Muscle layer of colon (tissue), 2 donors: ENCODE data around the gene GNPDA1.

Experiments
- H3K27ac ChIP-seq: one replicate; pipeline ENCODE4 v1.7.0; 2013; ENCODE audit warnings: low read depth, mild to moderate bottlenecking, low read length, moderate library complexity
- H3K27me3 ChIP-seq, 2 donors: one replicate each; pipeline ENCODE4 v1.7.0; 2013; ENCODE audit warnings: low read length in 2 of 2, mild to moderate bottlenecking in 2 of 2; ENCODE audit not compliant: insufficient read depth in 2 of 2, control insufficient read depth in 1 of 2
- H3K36me3 ChIP-seq: one replicate; pipeline ENCODE4 v1.7.0; 2013; ENCODE audit warnings: mild to moderate bottlenecking, low read length; ENCODE audit not compliant: insufficient read depth
- H3K4me1 ChIP-seq: one replicate; pipeline ENCODE4 v1.7.0; 2013; ENCODE audit warnings: mild to moderate bottlenecking, low read length; ENCODE audit not compliant: insufficient read depth
- H3K4me3 ChIP-seq, 2 donors: one replicate each; pipeline ENCODE4 v1.7.0; 2013; ENCODE audit warnings: low read length in 2 of 2, low read depth in 1 of 2, mild to moderate bottlenecking in 1 of 2, moderate library complexity in 1 of 2
- H3K9ac ChIP-seq: one replicate; pipeline ENCODE4 v1.7.0; 2013; ENCODE audit warnings: low read length
- H3K9me3 ChIP-seq: one replicate; pipeline ENCODE4 v1.7.0; 2013; ENCODE audit warnings: mild to moderate bottlenecking, low read length
- donor health status: abdominal sarcoma.
- donor health status: Adenocarcinoma of cecum.

GNPDA1 gene

DNA sequence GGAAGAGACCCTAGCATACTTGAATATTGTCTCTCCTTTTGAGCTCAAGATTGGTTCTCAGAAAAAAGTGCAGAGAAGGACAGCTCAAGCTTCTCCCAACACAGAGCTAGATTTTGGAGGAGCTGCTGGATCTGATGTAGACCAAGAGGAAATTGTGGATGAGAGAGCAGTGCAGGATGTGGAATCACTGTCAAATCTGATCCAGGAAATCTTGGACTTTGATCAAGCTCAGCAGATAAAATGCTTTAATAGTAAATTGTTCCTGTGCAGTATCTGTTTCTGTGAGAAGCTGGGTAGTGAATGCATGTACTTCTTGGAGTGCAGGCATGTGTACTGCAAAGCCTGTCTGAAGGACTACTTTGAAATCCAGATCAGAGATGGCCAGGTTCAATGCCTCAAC is 34.4 kb downstream of the GNPDA1 start:
- Histone ChIP-seq H3K27me3 (no peaks in the 10 kb centered on the region), H3K4me1 (peaks cover 8% of the 10 kb centered on the region), H3K27ac (no peak overlapping the region), H3K36me3 (peaks cover 75% of the 10 kb centered on the region), H3K4me3 (no peak overlapping the region), H3K9me3 (no peaks in the 10 kb centered on the region), H3K9ac (no peak overlapping the region)

GRCh38 chr5:141976176-141976575 is 36.7 kb downstream of the GNPDA1 start:
- Histone ChIP-seq H3K27ac (no peak overlapping the region), H3K9me3 (no peaks in the 10 kb centered on the region), H3K4me3 (no peak overlapping the region), H3K36me3 (peaks cover 64% of the 10 kb centered on the region), H3K27me3 (no peaks in the 10 kb centered on the region), H3K4me1 (peaks cover 8% of the 10 kb centered on the region), H3K9ac (no peak overlapping the region)

DNA sequence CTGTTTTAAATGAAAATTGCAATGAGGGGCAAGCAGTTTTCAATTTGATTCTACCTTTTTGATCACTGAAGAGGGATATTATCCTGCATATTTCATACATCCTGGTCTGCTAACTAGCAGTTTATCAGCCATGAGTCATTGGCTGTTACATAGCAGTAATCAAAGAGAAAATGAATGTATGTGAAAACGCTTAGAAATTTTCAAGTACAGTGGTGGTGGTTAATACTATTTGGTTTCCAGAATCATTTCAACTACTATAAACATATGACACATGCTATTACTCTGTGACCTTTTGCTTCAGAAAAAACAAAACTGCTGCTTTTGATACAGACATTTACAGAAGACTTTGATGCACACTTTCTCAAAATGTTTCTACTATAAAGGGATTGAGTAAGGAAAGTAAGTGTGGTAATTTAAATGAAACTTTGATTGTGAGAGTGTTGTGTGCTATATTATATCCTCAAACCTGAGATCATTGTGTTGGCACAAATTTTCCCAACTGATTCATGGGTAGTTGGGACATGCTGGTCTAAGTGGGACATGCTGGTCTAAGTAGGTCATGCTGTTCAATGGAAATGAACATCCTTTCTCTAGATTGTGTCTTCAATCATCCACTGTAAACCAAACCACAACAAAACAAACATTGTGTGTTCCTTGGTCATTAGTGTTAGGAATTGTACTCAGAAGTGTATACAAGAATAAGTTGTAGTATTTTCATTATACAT is 38.8 kb downstream of the GNPDA1 start:
- Histone ChIP-seq H3K36me3 (peaks cover 43% of the 10 kb centered on the region), H3K4me1 (peaks cover 20% of the 10 kb centered on the region), H3K9me3 (no peaks in the 10 kb centered on the region)

DNA sequence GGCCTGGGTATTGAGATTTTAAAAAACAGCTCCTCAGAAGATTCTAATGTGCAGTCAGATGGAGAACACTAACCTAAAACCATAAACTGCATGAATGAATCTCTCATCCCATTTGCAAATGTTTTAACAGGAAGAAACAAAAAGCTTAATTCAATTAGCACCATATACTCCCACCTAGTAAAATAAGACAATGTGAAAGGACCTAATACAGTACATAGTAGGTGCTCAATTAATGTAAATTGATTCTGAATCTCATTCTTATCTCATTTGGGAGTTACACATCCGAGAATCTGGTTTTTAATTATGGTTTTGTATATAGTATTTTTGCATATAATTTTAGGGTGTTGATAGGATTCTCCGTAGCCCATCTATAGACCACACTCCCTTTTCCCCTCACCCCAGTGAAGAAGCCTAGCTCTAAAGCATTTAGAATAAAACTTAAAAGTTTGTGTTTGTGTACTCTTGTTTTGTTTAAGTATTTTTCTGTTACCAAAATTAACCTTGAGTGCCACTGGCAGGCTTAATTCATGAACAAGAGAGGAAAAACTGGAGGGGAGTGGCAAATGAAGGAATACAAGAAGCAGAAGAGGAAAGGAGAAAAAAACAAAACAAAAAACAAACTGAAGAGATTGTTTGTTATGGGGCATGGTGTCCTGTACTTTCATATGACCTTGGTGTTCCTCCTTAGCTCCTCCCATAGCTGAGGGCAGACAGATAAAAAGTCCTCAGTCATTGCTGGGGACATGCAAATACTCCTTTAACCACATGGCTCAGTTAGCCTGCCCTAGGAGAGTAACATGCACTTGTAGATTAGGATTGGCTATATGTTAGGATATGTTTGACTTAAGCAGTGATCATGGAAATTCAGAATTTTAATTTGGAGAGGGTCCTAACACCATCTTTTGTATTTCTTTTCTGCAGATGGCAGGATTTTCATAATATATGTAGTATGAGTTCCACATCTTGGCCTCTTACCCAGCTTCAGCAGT is 42.8 kb downstream of the GNPDA1 start:
- Histone ChIP-seq H3K9ac (peak overlapping the region; percentile 91), H3K9me3 (no peaks in the 10 kb centered on the region), H3K4me3 (peak overlapping the region; percentile 64 to 78), H3K27me3 (no peaks in the 10 kb centered on the region), H3K27ac (peak overlapping the region; percentile 80), H3K36me3 (peaks cover 22% of the 10 kb centered on the region), H3K4me1 (peaks cover 12% of the 10 kb centered on the region)

More for the DNA sequence above, 38.8 kb downstream of the GNPDA1 start:
- H3K9ac ChIP-seq = no peak overlapping the region
- no peaks in the 10 kb centered on the region for H3K27me3 ChIP-seq
- H3K27ac ChIP-seq = no peak overlapping the region
- no peak overlapping the region for H3K4me3 ChIP-seq

- Histone ChIP-seq H3K9ac (peak within 1 kb of the TSS; percentile 91), H3K9me3 (no peaks in the 10 kb centered on the region), H3K27ac (peak within 1 kb of the TSS; percentile 80), H3K36me3 (peaks cover 13% of the 10 kb centered on the region), H3K4me3 (peak within 1 kb of the TSS; percentile 64 to 78), H3K27me3 (no peaks in the 10 kb centered on the region), H3K4me1 (peaks cover 12% of the 10 kb centered on the region)
Observed at GRCh38 chr5:141968914-141969608, 43.8 kb downstream of the GNPDA1 start, which contains the start of gene RNF14. RNF14 (plus strand) TSS chr5:141969105; CDS start chr5:141973589, 4,484 bp downstream.

GRCh38 chr5:141966963-141967333 is 45.9 kb downstream of the GNPDA1 start:
- H3K4me3 ChIP-seq = no peak overlapping the region
- H3K9ac ChIP-seq = no peak overlapping the region
- H3K36me3 ChIP-seq = no peaks in the 10 kb centered on the region
- no peaks in the 10 kb centered on the region for H3K9me3 ChIP-seq
- H3K27me3 ChIP-seq = no peaks in the 10 kb centered on the region
- H3K27ac ChIP-seq = no peak overlapping the region
- peaks cover 12% of the 10 kb centered on the region for H3K4me1 ChIP-seq

DNA sequence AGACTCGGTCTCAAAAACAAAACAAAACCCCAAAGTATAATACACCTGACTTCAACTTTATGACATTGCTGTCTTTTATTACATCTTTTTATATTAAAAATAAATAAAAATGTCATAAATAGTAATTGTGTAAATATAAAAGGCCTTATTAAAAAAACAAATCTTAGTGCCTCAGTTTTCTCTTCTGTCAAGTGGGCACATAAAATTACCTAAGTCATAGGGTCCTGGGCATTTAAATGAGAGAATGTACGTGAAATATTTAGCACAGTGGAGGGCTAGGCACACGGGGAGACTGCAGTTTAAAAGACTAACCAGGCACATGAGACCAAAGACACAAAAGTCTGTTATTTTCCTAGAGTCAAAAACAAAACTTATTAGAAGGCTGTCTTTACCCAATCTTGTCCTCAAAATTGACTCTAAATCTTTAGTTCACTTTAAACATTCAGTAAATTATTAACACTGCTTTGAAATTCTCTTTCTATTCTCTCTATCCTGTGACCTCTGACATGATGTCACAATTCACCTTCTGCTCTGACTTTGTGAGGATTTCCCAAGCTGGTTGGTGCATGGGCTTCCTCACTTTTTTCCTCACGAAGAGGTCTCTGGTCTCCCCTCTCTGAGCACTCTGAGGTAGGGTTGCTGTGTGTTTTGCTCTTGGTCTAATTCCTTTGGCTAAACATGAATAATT is 46.4 kb downstream of the GNPDA1 start:
- no peak overlapping the region for H3K27ac ChIP-seq

GRCh38 chr5:141965071-141965470 is 47.8 kb downstream of the GNPDA1 start:
- no peaks in the 10 kb centered on the region for H3K27me3 ChIP-seq
- no peaks in the 10 kb centered on the region for H3K36me3 ChIP-seq
- H3K9ac ChIP-seq = no peak overlapping the region
- H3K9me3 ChIP-seq = no peaks in the 10 kb centered on the region
- H3K27ac ChIP-seq = no peak overlapping the region
- no peak overlapping the region for H3K4me3 ChIP-seq
- H3K4me1 ChIP-seq = peaks cover 10% of the 10 kb centered on the region

More for the DNA sequence above, 46.4 kb downstream of the GNPDA1 start:
- no peak overlapping the region for H3K9ac ChIP-seq
- no peaks in the 10 kb centered on the region for H3K36me3 ChIP-seq
- no peaks in the 10 kb centered on the region for H3K27me3 ChIP-seq
- H3K4me3 ChIP-seq = no peak overlapping the region
- no peaks in the 10 kb centered on the region for H3K9me3 ChIP-seq
- H3K4me1 ChIP-seq = peaks cover 12% of the 10 kb centered on the region

DNA sequence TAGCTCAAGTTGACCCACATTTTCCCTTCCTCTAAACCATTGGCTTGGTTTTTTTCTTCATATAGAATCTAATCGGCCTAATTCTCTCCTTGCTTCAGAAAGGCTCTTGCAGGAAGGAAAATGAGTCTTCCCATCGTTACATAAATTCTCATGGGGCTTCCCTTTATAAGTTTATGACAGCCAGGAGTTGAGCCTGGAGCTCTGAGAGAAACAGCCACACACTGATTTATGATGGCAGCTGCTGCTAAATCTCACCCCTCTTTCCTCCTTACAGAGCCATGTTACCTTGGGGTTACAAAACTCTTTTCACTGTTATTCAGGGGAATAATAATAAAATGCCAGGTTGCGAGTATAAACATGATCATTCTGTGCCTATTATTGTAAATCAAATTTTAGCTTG is 49.1 kb downstream of the GNPDA1 start:
- no peaks in the 10 kb centered on the region for H3K36me3 ChIP-seq
- H3K9ac ChIP-seq = no peak overlapping the region
- no peak overlapping the region for H3K27ac ChIP-seq
- H3K27me3 ChIP-seq = no peaks in the 10 kb centered on the region
- no peak overlapping the region for H3K4me3 ChIP-seq
- no peaks in the 10 kb centered on the region for H3K9me3 ChIP-seq
- peaks cover 11% of the 10 kb centered on the region for H3K4me1 ChIP-seq

DNA sequence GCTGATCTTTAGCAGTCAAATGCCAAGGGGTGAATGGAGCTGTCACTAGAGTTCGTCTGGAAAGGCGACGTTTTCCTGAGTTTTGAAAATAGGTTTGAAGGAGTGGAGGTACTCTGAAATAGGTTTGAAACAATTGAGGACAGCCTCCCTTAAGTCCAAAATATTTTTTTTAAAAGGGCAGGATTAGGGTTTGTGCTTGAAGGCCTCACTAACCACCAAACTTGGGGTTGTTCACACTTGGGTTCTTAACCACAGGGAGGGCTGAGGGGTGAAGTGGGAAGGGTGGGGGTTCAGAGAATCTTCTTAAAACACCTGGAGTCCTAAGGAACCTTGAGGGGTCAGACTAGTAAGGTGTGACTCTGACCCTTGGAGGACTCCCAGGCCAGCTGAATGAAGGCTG is 51.4 kb downstream of the GNPDA1 start:
- H3K27ac ChIP-seq = no peak overlapping the region
- no peak overlapping the region for H3K9ac ChIP-seq
- peaks cover 11% of the 10 kb centered on the region for H3K4me1 ChIP-seq
- no peaks in the 10 kb centered on the region for H3K36me3 ChIP-seq
- H3K27me3 ChIP-seq = no peaks in the 10 kb centered on the region
- no peaks in the 10 kb centered on the region for H3K9me3 ChIP-seq
- H3K4me3 ChIP-seq = no peak overlapping the region
